Coronary artery (tissue), 2 donors: Measurements from ENCODE around the gene FAM151B.

Source experiments
- DNase-seq: peaks from one replicate; pipeline ENCODE4 v3.0.0-alpha.2; 2017; ENCODE audit warnings: low spot score
- H3K27ac ChIP-seq, 2 donors: fragments of 200-600 bp; sonication (generic); one replicate each; pipeline ENCODE4 v1.5.1; 2016 to 2019
- H3K4me3 ChIP-seq: fragments of 200-600 bp; sonication (generic); 2 replicates; pipeline ENCODE4 v1.5.1; 2016; ENCODE audit warnings: mild to moderate bottlenecking, moderate library complexity
- CTCF ChIP-seq: fragments of 200-600 bp; sonication (generic); IDR thresholded peaks from one replicate; pipeline ENCODE4 v1.5.1; 2019; ENCODE audit warnings: antibody characterized with exemption

Gene FAM151B

GRCh38 chr5:80503641-80504040, 15.7 kb downstream of the FAM151B start:
- no peak for DNase-seq
- Histone ChIP-seq H3K27ac (no peak overlapping the region), H3K4me3 (no peak overlapping the region)
- no peak for TF ChIP-seq CTCF

DNA sequence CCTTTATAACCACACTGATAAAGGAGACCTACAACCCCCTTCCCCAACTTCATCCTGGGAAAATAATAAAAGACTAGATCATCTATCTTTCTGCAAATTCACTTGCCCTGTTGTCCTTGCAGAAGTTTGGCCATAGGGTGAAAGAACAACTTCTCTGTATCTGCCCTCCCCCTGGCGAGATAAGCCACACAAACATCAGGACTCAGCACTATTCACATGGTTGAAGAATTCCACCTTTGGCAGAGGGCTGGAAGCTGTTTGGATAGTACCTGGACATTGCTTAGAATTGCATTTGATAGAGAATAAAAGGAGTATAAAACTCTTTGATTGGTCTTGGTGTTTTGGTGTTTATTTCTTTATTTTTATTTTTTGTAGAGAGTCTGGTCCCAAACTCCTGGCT, 16.9 kb downstream of the FAM151B start:
- no peak overlapping the region for H3K4me3 ChIP-seq

GRCh38 chr5:80507663-80508062, 19.8 kb downstream of the FAM151B start:
- DNase-seq: no peak
- no peak for TF ChIP-seq CTCF
- Histone ChIP-seq H3K27ac (no peak overlapping the region), H3K4me3 (no peak overlapping the region)

More for the DNA sequence above, 16.9 kb downstream of the FAM151B start:
- H3K27ac ChIP-seq: no peak overlapping the region
- no peak for TF ChIP-seq CTCF
- no peak for DNase-seq

DNA sequence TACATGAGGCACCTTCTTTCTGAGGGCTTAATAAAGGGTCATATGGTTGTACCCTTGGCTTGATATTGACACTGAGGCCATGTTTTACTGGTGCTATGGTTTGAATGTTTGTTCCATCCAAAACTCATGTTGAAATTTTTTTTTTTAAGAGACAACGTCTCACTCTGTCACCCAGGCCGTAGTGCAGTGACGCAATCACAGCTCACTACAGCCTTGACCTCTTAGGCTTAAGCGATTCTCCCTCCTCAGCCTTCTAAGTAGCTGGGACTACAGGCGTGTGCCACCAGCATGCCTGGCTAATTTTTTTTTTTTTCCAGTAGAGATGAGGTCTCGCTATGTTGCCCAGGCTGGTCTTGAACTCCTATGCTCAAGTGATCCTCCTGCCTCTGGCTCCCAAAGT, 20.9 kb downstream of the FAM151B start:
- Histone ChIP-seq H3K27ac (no peak overlapping the region), H3K4me3 (no peak overlapping the region)
- TF ChIP-seq CTCF: no peak
- no peak for DNase-seq

- Histone ChIP-seq H3K27ac (no peak overlapping the region), H3K4me3 (no peak overlapping the region)
- no peak for TF ChIP-seq CTCF
- no peak for DNase-seq
Measured at GRCh38 chr5:80509362-80509761, 21.5 kb downstream of the FAM151B start.

DNA sequence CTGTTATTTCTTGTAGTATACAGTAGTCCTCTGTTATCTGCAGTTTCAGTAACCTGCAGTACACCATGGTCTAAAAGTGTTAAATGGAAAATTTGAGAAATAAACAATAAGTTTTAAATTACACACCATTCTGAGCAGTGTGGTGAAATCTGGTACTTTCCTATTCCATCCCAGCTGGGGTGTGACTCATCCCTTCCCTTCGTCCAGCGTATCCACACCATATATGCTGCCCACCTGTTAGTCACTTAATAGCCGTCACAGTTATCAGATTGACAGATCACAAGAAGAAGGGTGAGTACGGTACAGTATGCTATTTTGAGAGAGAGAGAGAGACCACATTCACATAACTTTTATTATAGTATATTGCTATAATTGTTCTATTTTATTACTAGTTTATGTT, 28.9 kb downstream of the FAM151B start:
- Histone ChIP-seq H3K27ac (no peak overlapping the region), H3K4me3 (no peak overlapping the region)
- no peak for TF ChIP-seq CTCF
- no peak for DNase-seq

DNA sequence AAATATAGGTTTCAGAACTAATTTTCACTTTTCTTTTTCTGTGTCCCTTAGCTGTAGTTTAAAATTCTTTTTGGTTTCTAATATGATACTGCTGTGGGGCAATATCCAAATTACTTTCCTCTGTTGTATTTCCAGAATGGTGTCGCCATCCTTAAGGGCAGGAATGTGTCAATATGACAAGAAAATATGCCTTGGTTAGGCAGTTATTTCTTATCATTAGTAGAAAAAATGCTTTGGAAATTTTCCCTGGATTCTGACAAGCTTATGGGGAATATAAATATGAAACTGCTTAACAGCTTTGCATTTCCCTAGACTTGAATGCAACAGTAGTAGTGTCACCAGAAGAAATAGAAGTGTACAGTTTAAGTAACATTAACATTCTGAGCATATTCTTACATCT, 52.8 kb downstream of the FAM151B start:
- Histone ChIP-seq H3K27ac (no peak overlapping the region), H3K4me3 (no peak overlapping the region)
- no peak for DNase-seq
- no peak for TF ChIP-seq CTCF
